ENCODE data around the gene POLR2L.

DNA sequence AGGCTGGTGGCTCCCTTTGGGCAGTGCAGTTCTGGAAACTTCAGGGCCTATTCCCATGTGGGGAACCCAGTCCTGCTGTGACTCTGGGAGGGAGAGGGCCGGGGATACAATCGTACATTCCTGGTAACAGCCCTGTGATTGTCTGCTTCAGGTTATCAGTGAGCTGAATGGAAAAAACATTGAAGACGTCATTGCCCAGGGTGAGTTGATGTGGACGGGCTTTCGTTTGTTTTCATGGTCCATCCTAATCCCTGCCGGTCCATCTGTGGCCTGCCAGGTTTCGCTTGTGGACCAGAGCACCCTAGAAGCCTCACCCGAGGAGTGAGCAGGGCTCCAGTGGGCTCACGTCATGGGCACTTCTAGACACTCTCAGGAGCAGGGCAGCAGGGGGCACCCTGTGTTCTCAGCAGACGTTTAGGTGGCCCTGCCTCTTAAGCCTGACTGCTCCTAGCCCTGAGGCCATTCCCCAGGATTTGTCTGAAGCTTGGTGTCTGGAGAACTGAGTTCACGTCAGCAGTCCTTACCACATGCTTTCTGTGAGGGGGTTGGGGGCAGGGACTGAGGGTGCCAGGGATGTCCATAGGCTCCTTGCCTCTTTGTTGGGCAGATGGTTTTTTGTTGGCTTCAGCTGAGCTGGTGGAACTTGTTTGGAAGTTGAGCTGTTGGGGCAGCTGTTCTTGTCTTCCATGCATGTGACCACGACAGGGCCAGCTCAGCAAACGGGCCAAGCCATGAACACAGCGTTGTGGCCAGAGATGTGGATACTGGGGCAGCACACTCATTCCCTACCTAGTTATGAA, 30.7 kb downstream of the POLR2L start:
- TF ChIP-seq, protein P1, sequence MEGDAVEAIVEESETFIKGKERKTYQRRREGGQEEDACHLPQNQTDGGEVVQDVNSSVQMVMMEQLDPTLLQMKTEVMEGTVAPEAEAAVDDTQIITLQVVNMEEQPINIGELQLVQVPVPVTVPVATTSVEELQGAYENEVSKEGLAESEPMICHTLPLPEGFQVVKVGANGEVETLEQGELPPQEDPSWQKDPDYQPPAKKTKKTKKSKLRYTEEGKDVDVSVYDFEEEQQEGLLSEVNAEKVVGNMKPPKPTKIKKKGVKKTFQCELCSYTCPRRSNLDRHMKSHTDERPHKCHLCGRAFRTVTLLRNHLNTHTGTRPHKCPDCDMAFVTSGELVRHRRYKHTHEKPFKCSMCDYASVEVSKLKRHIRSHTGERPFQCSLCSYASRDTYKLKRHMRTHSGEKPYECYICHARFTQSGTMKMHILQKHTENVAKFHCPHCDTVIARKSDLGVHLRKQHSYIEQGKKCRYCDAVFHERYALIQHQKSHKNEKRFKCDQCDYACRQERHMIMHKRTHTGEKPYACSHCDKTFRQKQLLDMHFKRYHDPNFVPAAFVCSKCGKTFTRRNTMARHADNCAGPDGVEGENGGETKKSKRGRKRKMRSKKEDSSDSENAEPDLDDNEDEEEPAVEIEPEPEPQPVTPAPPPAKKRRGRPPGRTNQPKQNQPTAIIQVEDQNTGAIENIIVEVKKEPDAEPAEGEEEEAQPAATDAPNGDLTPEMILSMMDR (IDR thresholded peaks at IDR 0.05), result no peak
- TF ChIP-seq POLR2AphosphoS5 (IDR thresholded peaks at IDR 0.05), result no peak
- no peak for TF ChIP-seq EP300 (IDR thresholded peaks at IDR 0.05)
- no peak for TF ChIP-seq POLR2A (IDR thresholded peaks at IDR 0.05; ENCODE audit: low read depth)
